RWPE2 (cell line): Measurements from ENCODE around the gene GNAT2.

Experiments
- ATAC-seq: fragments of 200-7000 bp; cut with Tn5 transposase; 3 replicates; pipeline ENCODE4 v1.9.1; 2021; ENCODE audit warnings: low read depth
- DNase-seq: peaks from one replicate; pipeline ENCODE4 v3.0.0-alpha.2; 2020; ENCODE audit warnings: low spot score
- H3K27ac ChIP-seq: fragments of 450-650 bp; 2 replicates; pipeline ENCODE4 v1.5.1; 2017; ENCODE audit warnings: mild to moderate bottlenecking; ENCODE audit not compliant: poor library complexity, severe bottlenecking
- H3K27me3 ChIP-seq: fragments of 250-450 bp; sonication (Bioruptor Pico); 2 replicates; pipeline ENCODE4 v1.5.1; 2021; ENCODE audit warnings: mild to moderate bottlenecking, moderate library complexity; ENCODE audit not compliant: insufficient read depth, poor library complexity, severe bottlenecking
- H3K36me3 ChIP-seq: fragments of 250-450 bp; sonication (Bioruptor Pico); 2 replicates; pipeline ENCODE4 v1.5.1; 2020; ENCODE audit warnings: low read depth, mild to moderate bottlenecking, moderate library complexity
- H3K4me1 ChIP-seq: fragments of 250-450 bp; sonication (Bioruptor Pico); 2 replicates; pipeline ENCODE4 v1.5.1; 2021; ENCODE audit warnings: mild to moderate bottlenecking, moderate library complexity; ENCODE audit not compliant: insufficient read depth, poor library complexity, severe bottlenecking
- H3K4me3 ChIP-seq: fragments of 250-450 bp; sonication (Bioruptor Pico); 2 replicates; pipeline ENCODE4 v1.5.1; 2021; ENCODE audit warnings: mild to moderate bottlenecking, moderate library complexity; ENCODE audit not compliant: severe bottlenecking
- H3K9me3 ChIP-seq: fragments of 250-450 bp; sonication (Bioruptor Pico); 2 replicates; pipeline ENCODE4 v1.5.1; 2021; ENCODE audit warnings: mild to moderate bottlenecking, moderate library complexity; ENCODE audit not compliant: severe bottlenecking
- CTCF ChIP-seq: fragments of 450-650 bp; IDR thresholded peaks from one replicate; pipeline ENCODE4 v1.5.1; 2017; ENCODE audit warnings: mild to moderate bottlenecking, moderate library complexity; ENCODE audit not compliant: poor library complexity, severe bottlenecking

GNAT2 gene

GRCh38 chr1:109566982-109567381 lies 52.4 kb downstream of the GNAT2 start:
- Histone ChIP-seq H3K36me3 (0 out of 2 replicates have a peak, but pooled peaks cover 4% of the 10 kb centered on the region), H3K27me3 (no peaks in the 10 kb centered on the region), H3K4me1 (peaks cover 33% of the 10 kb centered on the region), H3K9me3 (no peaks in the 10 kb centered on the region), H3K27ac (no peak overlapping the region), H3K4me3 (no peak overlapping the region)
- no peak for ATAC-seq
- no peak for DNase-seq
- no peak for TF ChIP-seq CTCF

GRCh38 chr1:109565241-109565640 lies 54.2 kb downstream of the GNAT2 start:
- Histone ChIP-seq H3K4me3 (no peak overlapping the region), H3K4me1 (peaks cover 31% of the 10 kb centered on the region), H3K27me3 (no peaks in the 10 kb centered on the region), H3K36me3 (no peaks in the 10 kb centered on the region), H3K27ac (no peak overlapping the region), H3K9me3 (no peaks in the 10 kb centered on the region)
- DNase-seq, result no peak
- no peak for ATAC-seq
- TF ChIP-seq CTCF, result no peak

- H3K27ac ChIP-seq, result no peak overlapping the region
- no peaks in the 10 kb centered on the region for H3K9me3 ChIP-seq
- DNase-seq (no peak), ATAC-seq (no peak)
- peaks cover 23% of the 10 kb centered on the region for H3K4me1 ChIP-seq
- no peak overlapping the region for H3K4me3 ChIP-seq
- no peaks in the 10 kb centered on the region for H3K36me3 ChIP-seq
- H3K27me3 ChIP-seq, result no peaks in the 10 kb centered on the region
- no peak for TF ChIP-seq CTCF
Measured at GRCh38 chr1:109564194-109564878, 55.1 kb downstream of the GNAT2 start.

GRCh38 chr1:109559995-109560394 lies 59.4 kb downstream of the GNAT2 start:
- peaks cover 18% of the 10 kb centered on the region for H3K4me1 ChIP-seq
- no peaks in the 10 kb centered on the region for H3K9me3 ChIP-seq
- peaks cover 13% of the 10 kb centered on the region for H3K36me3 ChIP-seq
- DNase-seq (no peak), ATAC-seq (no peak)
- no peak for TF ChIP-seq CTCF
- H3K27ac ChIP-seq, result no peak overlapping the region
- no peak overlapping the region for H3K4me3 ChIP-seq
- no peaks in the 10 kb centered on the region for H3K27me3 ChIP-seq

- no peaks in the 10 kb centered on the region for H3K27me3 ChIP-seq
- H3K4me3 ChIP-seq, result no peak overlapping the region
- H3K27ac ChIP-seq, result no peak overlapping the region
- ATAC-seq, result no peak
- peaks cover 13% of the 10 kb centered on the region for H3K4me1 ChIP-seq
- H3K9me3 ChIP-seq, result no peaks in the 10 kb centered on the region
- H3K36me3 ChIP-seq, result peaks cover 31% of the 10 kb centered on the region
- no peak for DNase-seq
- TF ChIP-seq CTCF, result no peak
Measured at GRCh38 chr1:109557520-109557919, 61.9 kb downstream of the GNAT2 start.
